ENCODE measurements around the gene MLPH. TPM values are rescaled to one million over a fixed set of nuclear protein-coding genes. Genes with fewer than 3 reads are reported as not detected.

MLPH gene
- total and polyA plus RNA-seq, 2 of the 13 experiments (the other 11 are each of a cell fraction or from before 2014, with no cell fraction given) = 0.12 TPM; not detected in 1

- TF ChIP-seq MYPOP (CRISPR knock-in tag; IDR thresholded peaks at IDR 0.05) (peak; percentile 67; the same call in 1 of the 2 replicates), ZC3H4 (CRISPR knock-in tag; IDR thresholded peaks at IDR 0.05; ENCODE audit: borderline replicate concordance) (no peak), SMARCE1 (IDR thresholded peaks at IDR 0.05; ENCODE audit: borderline replicate concordance) (no peak), ZNF883 (CRISPR knock-in tag; IDR thresholded peaks at IDR 0.05; ENCODE audit: not compliant biosample characterization) (peak; percentile 87), E2F1 (CRISPR knock-in tag; IDR thresholded peaks at IDR 0.05) (no peak), AGO2 (optimal IDR thresholded peaks at IDR 0.05; ENCODE audit: low read depth, low read length) (no peak), MED13 (CRISPR knock-in tag; IDR thresholded peaks at IDR 0.05) (peak; percentile 90; the same call in 1 of the 2 replicates), ZNF740 (CRISPR knock-in tag; IDR thresholded peaks at IDR 0.05) (no peak), ZSCAN9 (CRISPR knock-in tag; IDR thresholded peaks at IDR 0.05; ENCODE audit: borderline replicate concordance) (peak; percentile 93; the same call in 1 of the 2 replicates), GATAD1 (CRISPR knock-in tag; IDR thresholded peaks at IDR 0.05) (peak; percentile 84), STAT5B (CRISPR knock-in tag; IDR thresholded peaks at IDR 0.05) (no peak), NR0B2 (CRISPR knock-in tag; IDR thresholded peaks at IDR 0.05) (no peak), HNRNPL (IDR thresholded peaks at IDR 0.05; ENCODE audit: low read depth, low read length) (peak; percentile 65; the same call in 1 of the 2 replicates), BRD4 (CRISPR knock-in tag; IDR thresholded peaks at IDR 0.05) (no peak; the same call in 1 of the 2 replicates), ZNF264 (CRISPR knock-in tag; IDR thresholded peaks at IDR 0.05) (peak; percentile 95), SOX13 (IDR thresholded peaks at IDR 0.05) (peak; percentile 67), SOX13 (CRISPR knock-in tag; conservative IDR thresholded peaks at IDR 0.05 in 1 of 2, IDR thresholded peaks at IDR 0.05 in 1 of 2) (peak in 1 of 2 experiments; percentile 67; a peak in 2 of 4 replicates), REPIN1 (CRISPR knock-in tag; IDR thresholded peaks at IDR 0.05; ENCODE audit: borderline replicate concordance, low read depth) (peak; percentile 97), ZNF17 (CRISPR knock-in tag; IDR thresholded peaks at IDR 0.05) (0 out of 2 replicates have a peak, but pooled peaks have one; percentile 23), HDAC6 (IDR thresholded peaks at IDR 0.05; ENCODE audit: low read depth, low read length) (no peak), EEA1 (CRISPR knock-in tag; IDR thresholded peaks at IDR 0.05; ENCODE audit: borderline replicate concordance) (no peak), TRIM22 (IDR thresholded peaks at IDR 0.05) (no peak), RXRB (CRISPR knock-in tag; IDR thresholded peaks at IDR 0.05; ENCODE audit: borderline replicate concordance) (peak; percentile 96)
Measured at GRCh38 chr2:237590272-237591140, 103.5 kb downstream of the MLPH start, which contains the start of gene RAB17 (continued).
